GM19023 (cell line): ENCODE data around the gene NCBP3.
"Not testable (repeated sequence)": the region's sequence is repeated elsewhere in the genome, so short reads cannot be mapped to it uniquely, and the experiment has no call there.

ENCODE experiments used
- ATAC-seq: cut with Tn5 transposase; IDR thresholded peaks from one replicate; pipeline ENCODE4 v1.9.1; 2021; ENCODE audit warnings: mild to moderate bottlenecking, moderate library complexity; ENCODE audit not compliant: unreplicated experiment

Gene NCBP3

GRCh38 chr17:3848229-3848835 is 2.3 kb upstream of the NCBP3 start:
- ATAC-seq, result no peak

- no peak for ATAC-seq
Measured at GRCh38 chr17:3847165-3847670, 1.2 kb upstream of the NCBP3 start.

- ATAC-seq, result no peak
Measured at GRCh38 chr17:3846437-3847164, 555 bp upstream of the NCBP3 start.

GRCh38 chr17:3845291-3845620 is 790 bp downstream of the NCBP3 start:
- ATAC-seq, result peak; percentile 15

- ATAC-seq, result not testable (repeated sequence)
Measured at GRCh38 chr17:3844556-3844955, 1.5 kb downstream of the NCBP3 start.

- no peak for ATAC-seq
Measured at GRCh38 chr17:3843935-3844516, 2.0 kb downstream of the NCBP3 start.

- no peak for ATAC-seq
Measured at GRCh38 chr17:3838206-3838605, 7.8 kb downstream of the NCBP3 start.

GRCh38 chr17:3836551-3836950 is 9.5 kb downstream of the NCBP3 start:
- no peak for ATAC-seq

- ATAC-seq, result no peak
Measured at GRCh38 chr17:3835410-3836229, 10.4 kb downstream of the NCBP3 start.

- no peak for ATAC-seq
Measured at GRCh38 chr17:3834811-3835210, 11.2 kb downstream of the NCBP3 start.

- no peak for ATAC-seq
Measured at GRCh38 chr17:3828852-3829232, 17.2 kb downstream of the NCBP3 start.

- ATAC-seq, result no peak
Measured at GRCh38 chr17:3828151-3828851, 17.7 kb downstream of the NCBP3 start.

GRCh38 chr17:3827124-3827773 is 18.8 kb downstream of the NCBP3 start:
- no peak for ATAC-seq

- ATAC-seq, result no peak
Measured at GRCh38 chr17:3826191-3826590, 19.9 kb downstream of the NCBP3 start.

GRCh38 chr17:3821101-3821500 is 24.9 kb downstream of the NCBP3 start:
- no peak for ATAC-seq

GRCh38 chr17:3818786-3819185 is 27.3 kb downstream of the NCBP3 start:
- no peak for ATAC-seq

- no peak for ATAC-seq
Measured at GRCh38 chr17:3817851-3818605, 28.0 kb downstream of the NCBP3 start.

GRCh38 chr17:3815925-3816324 is 30.1 kb downstream of the NCBP3 start:
- no peak for ATAC-seq

- ATAC-seq, result no peak
Measured at GRCh38 chr17:3815122-3815521, 30.9 kb downstream of the NCBP3 start.

- no peak for ATAC-seq
Measured at GRCh38 chr17:3814361-3814760, 31.7 kb downstream of the NCBP3 start.
